Nephron progenitor cell (in vitro differentiated cells): ENCODE results near the gene TMEM182.

ENCODE experiments used
- DNase-seq: peaks from one replicate; pipeline ENCODE4 v3.0.0; 2021
- H3K27ac Mint-ChIP-seq: 2 replicates; pipeline ENCODE4 v1.8.0; 2021; ENCODE audit warnings: mild to moderate bottlenecking, moderate library complexity, mixed read lengths
- H3K27me3 Mint-ChIP-seq: 2 replicates; pipeline ENCODE4 v1.8.0; 2021; ENCODE audit warnings: mild to moderate bottlenecking, low read depth, mixed read lengths; ENCODE audit not compliant: poor library complexity
- H3K36me3 Mint-ChIP-seq: 2 replicates; pipeline ENCODE4 v1.8.0; 2021; ENCODE audit warnings: low read depth, mixed read lengths
- H3K4me1 Mint-ChIP-seq: 2 replicates; pipeline ENCODE4 v1.8.0; 2021; ENCODE audit warnings: mixed read lengths
- H3K4me3 Mint-ChIP-seq: 2 replicates; pipeline ENCODE4 v1.8.0; 2021; ENCODE audit warnings: mild to moderate bottlenecking, moderate library complexity, mixed read lengths
- H3K9me3 Mint-ChIP-seq: 2 replicates; pipeline ENCODE4 v1.8.0; 2021; ENCODE audit warnings: mild to moderate bottlenecking, moderate library complexity, mixed read lengths
- TF ChIP-seq, protein P1 (sequence below): fragments of 200-600 bp; sonication (generic); IDR thresholded peaks from 2 replicates; pipeline ENCODE4 v1.5.0; 2021; ENCODE audit warnings: antibody characterized with exemption

Gene TMEM182

DNA sequence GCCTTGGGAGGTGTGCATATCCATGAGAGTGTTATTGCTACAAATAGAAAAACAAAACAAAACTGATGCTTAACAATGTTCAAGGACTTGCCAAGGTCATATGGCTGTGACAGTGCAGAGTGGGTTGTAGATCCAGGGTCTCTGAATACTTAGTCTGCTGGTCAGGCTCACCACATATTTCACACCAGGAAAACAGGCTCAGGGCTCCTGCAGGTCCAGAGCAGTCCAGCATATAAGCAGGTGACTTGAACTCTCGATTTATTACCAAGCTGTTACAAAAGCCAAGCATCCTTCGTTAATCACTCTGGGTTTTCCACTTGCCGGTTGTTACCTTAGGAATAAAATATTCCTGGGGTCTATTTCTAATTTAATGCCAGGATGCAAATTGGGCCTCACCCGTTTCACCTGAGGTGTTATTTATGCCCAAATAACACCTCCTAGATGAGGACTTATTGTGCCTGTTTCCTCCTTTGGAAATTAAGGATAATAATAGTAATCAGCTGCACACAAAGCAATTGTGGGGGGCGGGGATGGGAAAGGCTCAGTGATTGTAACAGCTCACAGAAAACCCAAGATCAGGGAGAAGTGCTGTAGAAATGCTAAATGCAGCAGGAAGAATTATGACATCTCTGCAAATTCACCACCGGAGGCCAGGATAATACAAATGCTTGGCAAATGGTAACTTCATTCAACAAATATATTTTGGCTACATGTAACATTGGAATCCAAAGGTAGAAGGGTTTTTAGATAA lies 72.9 kb downstream of the TMEM182 start:
- DNase-seq, result no peak
- Mint-ChIP-seq H3K27ac (peak overlapping the region; percentile 42), H3K27me3 (no peaks in the 10 kb centered on the region), H3K9me3 (no peaks in the 10 kb centered on the region), H3K4me3 (no peak overlapping the region), H3K36me3 (peaks cover 5% of the 10 kb centered on the region), H3K4me1 (peaks cover 4% of the 10 kb centered on the region)
- TF ChIP-seq, protein P1, sequence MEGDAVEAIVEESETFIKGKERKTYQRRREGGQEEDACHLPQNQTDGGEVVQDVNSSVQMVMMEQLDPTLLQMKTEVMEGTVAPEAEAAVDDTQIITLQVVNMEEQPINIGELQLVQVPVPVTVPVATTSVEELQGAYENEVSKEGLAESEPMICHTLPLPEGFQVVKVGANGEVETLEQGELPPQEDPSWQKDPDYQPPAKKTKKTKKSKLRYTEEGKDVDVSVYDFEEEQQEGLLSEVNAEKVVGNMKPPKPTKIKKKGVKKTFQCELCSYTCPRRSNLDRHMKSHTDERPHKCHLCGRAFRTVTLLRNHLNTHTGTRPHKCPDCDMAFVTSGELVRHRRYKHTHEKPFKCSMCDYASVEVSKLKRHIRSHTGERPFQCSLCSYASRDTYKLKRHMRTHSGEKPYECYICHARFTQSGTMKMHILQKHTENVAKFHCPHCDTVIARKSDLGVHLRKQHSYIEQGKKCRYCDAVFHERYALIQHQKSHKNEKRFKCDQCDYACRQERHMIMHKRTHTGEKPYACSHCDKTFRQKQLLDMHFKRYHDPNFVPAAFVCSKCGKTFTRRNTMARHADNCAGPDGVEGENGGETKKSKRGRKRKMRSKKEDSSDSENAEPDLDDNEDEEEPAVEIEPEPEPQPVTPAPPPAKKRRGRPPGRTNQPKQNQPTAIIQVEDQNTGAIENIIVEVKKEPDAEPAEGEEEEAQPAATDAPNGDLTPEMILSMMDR, result no peak

DNA sequence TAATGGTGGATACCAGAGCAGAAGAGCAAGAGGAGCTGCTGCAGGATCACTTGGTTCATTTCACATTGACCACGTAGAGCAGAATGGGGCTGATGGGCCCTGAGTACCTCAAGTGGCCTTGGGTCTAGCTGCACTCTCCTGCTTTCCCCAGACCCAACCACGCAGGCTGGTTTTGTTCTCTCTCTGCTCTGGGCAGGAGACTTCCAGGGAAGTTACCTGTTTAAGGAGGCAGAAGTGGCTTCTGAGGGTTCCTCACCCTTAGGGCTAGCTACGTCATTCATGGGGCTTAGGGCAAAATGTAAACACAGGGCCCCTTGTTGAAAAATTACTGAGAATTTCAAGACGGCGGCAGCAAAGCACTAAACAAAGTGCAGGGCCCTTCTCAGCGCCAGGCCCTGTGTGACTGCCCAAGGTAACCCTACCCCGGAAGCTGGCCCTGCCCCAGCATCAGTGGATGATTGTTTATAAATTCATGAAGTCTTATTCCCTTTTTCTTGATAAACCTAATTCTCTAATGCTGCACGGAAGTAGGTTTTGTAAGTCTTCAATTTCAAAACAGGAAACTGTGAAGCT lies 75.9 kb downstream of the TMEM182 start:
- Mint-ChIP-seq H3K27me3 (no peaks in the 10 kb centered on the region), H3K4me1 (peaks cover 23% of the 10 kb centered on the region), H3K36me3 (no peaks in the 10 kb centered on the region), H3K4me3 (no peak overlapping the region), H3K27ac (no peak overlapping the region), H3K9me3 (no peaks in the 10 kb centered on the region)
- no peak for DNase-seq
- TF ChIP-seq, protein P1, result no peak

DNA sequence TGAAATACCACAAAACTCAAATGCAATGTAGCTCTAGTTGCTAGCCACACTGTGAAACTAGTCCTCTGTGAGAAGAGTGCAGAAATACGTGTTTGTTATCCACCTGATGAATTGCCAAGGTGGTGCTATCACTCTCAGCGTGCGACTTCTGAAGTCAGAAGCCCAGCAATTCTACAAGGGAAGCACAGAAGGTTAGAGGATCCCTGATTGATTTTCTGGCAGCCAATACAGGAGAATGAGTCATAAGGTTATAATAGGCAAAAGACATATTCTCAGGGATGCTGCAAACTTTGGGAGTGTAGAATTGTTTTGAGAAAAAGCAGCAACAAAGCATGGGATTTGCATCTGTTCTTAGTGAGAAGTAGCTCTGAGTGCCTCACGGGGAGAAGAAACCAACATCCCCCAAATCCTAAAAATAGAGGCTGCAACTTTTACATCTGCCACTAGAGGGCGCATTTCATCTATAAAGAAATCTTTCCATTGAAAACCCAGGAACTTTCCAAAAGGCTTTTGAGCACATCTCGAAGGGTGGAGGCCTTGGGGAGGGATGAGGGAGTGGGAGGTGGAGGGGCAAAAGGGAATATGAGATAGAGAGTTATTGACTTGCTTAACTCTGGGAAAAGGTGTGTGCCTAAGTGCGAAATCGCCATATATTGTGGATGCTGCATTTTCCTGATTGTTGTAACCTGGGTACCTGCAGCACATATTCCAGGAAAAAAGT lies 78.0 kb downstream of the TMEM182 start:
- peak; percentile 57 for DNase-seq
- H3K4me3 Mint-ChIP-seq, result no peak overlapping the region
- H3K9me3 Mint-ChIP-seq, result no peaks in the 10 kb centered on the region
- TF ChIP-seq, protein P1, result peak; percentile 80
- peaks cover 42% of the 10 kb centered on the region for H3K4me1 Mint-ChIP-seq
- H3K27ac Mint-ChIP-seq, result no peak overlapping the region
- no peaks in the 10 kb centered on the region for H3K36me3 Mint-ChIP-seq
- H3K27me3 Mint-ChIP-seq, result no peaks in the 10 kb centered on the region

DNA sequence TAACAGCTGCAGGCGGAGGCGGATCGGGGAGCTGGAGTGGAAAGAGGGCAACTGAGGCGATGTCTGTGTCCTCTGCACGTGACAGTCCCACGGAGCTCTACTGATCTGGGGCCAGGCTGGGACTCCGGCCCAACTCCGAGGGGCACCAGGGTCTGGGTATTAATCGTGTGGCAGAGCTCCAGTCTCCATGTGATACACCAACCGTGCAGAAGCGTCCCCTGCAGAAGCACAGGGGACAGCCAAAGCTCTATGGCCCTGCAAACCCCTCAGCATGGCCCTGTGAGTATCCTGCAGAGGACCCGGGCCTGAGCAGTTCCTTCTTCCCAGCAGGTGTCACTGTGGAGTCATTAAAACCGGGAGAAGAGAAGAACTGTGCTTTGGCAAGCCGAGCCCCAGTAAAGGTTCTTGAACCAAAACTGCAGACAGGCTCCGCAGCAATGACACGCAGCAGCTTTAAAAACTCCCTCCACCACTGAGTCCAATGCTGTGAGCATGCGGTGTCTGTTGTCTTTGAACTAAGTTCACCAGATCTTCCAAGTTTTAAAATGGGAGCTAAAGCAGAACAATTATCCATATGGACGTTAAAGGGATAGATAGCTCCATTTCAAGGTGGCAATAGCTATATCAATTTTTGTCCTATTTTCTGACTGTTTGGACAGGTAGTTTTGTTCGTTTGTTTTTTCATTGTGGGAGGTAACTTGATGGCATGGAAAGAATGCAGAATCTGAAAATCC lies 79.4 kb downstream of the TMEM182 start:
- TF ChIP-seq, protein P1, result peak; percentile 55

DNA sequence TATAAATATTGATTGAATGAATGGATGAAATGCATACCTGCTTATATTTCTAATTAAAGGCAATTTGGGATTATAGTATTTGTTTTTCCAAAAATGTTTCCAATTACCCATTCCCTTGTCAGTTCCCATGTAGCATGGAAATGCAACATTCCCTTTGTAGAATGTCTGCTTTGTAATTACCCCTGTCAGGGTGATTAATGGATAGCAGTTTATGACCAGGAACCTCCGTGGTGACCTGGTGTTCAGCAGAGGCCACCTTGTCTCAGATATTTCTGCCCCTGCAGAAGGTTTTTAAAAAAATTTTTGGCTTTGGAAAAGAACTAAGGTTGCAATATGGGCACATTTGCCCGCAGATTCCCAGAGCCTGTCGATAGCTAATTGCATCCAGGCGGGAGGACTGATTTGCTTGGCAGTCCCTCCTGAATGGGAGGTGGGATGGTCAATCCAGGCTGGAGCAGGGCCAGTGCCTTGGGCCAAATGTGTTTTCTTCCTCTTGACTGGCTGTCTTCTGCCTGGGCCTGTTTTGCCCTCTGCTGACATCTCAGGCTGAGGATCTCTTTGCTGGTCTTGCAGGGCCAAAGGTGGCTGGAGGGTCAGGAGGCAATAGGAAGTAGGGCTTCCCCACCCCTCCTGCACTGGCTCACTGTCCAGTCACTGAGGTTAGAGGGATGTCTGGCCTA lies 82.1 kb downstream of the TMEM182 start:
- H3K9me3 Mint-ChIP-seq, result no peaks in the 10 kb centered on the region
- peak overlapping the region; percentile 12 for H3K4me3 Mint-ChIP-seq
- peaks cover 70% of the 10 kb centered on the region for H3K4me1 Mint-ChIP-seq
- DNase-seq, result peak; percentile 33
- H3K27ac Mint-ChIP-seq, result peak overlapping the region; percentile 98
- TF ChIP-seq, protein P1, result no peak
- no peaks in the 10 kb centered on the region for H3K36me3 Mint-ChIP-seq
- peaks cover 8% of the 10 kb centered on the region for H3K27me3 Mint-ChIP-seq

More for the DNA sequence above, 79.4 kb downstream of the TMEM182 start:
- H3K4me3 Mint-ChIP-seq, result no peak overlapping the region
- H3K9me3 Mint-ChIP-seq, result no peaks in the 10 kb centered on the region
- H3K4me1 Mint-ChIP-seq, result peaks cover 52% of the 10 kb centered on the region
- no peak overlapping the region for H3K27ac Mint-ChIP-seq
- H3K27me3 Mint-ChIP-seq, result peaks cover 6% of the 10 kb centered on the region
- peak; percentile 67 for DNase-seq
- H3K36me3 Mint-ChIP-seq, result no peaks in the 10 kb centered on the region
